HG03565 (cell line): Measurements from ENCODE around the gene ATG9B.

Experiments
- ATAC-seq: cut with Tn5 transposase; IDR thresholded peaks from one replicate; pipeline ENCODE4 v1.9.1; 2021; ENCODE audit warnings: mild to moderate bottlenecking, moderate library complexity; ENCODE audit not compliant: unreplicated experiment

ATG9B gene

GRCh38 chr7:150968056-150968733 lies 56.1 kb downstream of the ATG9B start:
- no peak for ATAC-seq

- no peak for ATAC-seq
These were observed 56.9 kb downstream of the ATG9B start for GRCh38 chr7:150967349-150967748.

GRCh38 chr7:150966002-150966401 lies 58.3 kb downstream of the ATG9B start:
- ATAC-seq = no peak

- no peak for ATAC-seq
These were observed 58.9 kb downstream of the ATG9B start for GRCh38 chr7:150965273-150965830.
